GM21723 (cell line): ENCODE measurements around the gene LRIT1.

Experiments
- ATAC-seq: cut with Tn5 transposase; IDR thresholded peaks from one replicate; pipeline ENCODE4 v1.9.1; 2021; ENCODE audit warnings: mild to moderate bottlenecking, moderate library complexity; ENCODE audit not compliant: unreplicated experiment

Gene LRIT1

DNA sequence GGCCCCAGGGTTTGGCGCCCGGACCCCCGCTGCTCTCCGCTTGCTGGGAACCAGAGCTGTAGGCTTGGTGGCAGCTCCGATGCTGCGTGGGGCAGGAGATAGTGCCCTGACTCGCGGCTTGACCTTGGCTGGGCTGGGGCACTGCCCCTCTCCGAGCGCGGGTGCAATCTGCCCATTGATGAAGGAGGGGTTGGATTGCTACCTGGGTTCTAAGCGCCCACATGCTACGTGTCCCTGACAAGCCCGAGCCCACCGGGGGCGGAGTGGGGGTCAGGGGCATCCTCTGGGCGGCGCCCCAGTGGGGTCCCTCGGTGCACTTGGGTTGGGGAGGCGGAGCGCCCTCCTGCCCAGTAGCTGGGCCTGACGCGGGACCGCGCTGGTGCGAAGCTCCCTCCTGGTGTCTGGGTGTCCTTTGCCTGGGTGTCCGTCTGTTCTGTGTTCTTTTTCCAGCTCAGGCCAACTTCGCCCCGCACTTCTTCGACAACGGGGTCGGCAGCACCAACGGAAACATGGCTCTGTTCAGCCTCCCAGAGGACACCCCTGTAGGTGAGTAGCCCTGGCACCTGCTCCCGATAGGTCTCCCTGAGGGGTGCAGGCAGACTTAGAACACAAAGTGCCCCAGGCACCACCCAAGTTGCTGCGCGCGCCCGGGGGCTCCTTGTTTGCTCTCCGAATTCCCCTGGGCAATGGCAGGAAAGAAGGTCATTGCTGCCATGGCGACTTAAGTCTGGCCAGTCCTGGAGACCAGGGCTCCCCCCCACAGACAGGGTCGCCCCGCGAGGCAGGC lies 46.1 kb downstream of the LRIT1 start:
- ATAC-seq, result no peak

DNA sequence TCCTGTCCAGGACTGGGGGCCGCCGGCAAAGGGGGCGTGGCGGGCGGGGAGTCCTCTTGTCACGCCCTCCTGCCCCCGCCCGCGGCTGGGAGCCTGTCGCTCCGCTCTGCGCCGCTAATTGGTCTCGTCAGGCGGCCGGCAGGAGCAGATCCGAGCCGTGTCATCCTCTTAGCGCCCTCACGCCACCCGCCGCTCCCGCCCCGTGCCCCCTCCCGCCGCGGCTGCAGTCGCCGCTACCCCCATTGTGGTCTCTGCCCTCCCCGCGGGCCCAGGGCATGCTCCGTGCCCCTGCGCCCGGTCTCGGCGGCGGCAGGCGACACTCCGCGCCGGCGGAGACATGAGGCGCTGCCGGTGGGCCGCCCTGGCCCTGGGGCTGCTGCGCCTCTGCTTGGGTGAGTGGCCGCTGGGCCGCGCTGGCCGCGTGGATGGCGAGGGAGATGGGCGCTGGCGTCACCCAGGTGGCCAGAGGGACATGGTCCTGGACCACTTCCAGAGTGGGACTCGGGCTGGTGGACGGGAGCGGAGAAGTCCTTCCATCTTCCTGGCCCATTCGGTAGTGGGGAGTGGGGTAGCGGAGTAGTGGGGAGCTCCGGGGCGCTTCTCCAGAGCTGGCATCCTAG lies 46.8 kb downstream of the LRIT1 start, which contains the start of gene CDHR1:
CDHR1 (plus strand) TSS at position 114 of the 620 bp plus-strand sequence; CDS start at position 338, 224 bp downstream.
- ATAC-seq, result peak; percentile 87

DNA sequence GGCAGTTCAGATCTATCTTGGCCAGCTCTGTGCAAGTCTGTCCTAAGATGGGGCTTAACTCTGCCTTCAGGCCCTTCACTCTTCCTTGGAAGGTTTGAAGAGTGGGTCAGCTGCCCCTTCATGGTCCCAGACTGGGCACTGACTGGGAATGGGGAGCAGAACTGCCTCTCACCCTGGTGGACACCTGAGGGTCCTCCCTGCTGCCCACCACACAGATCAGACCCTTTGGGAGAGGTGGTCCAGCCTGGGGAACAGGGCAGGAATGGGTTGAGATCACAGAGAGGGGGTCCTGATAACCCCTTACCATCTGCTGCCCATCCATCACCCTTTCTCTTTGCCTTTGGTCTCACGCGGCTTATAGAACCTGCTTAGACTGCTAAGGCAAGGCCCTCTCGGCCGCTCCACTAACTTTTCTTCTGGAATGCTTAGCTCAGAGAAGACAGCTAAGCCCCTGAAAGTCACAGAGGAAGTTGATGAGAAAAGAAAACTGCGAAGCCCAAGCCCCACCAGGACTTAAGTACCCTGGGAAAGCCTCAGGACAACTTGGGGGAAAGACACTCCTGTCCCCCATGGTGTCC lies 47.4 kb downstream of the LRIT1 start:
- ATAC-seq, result peak; percentile 23

DNA sequence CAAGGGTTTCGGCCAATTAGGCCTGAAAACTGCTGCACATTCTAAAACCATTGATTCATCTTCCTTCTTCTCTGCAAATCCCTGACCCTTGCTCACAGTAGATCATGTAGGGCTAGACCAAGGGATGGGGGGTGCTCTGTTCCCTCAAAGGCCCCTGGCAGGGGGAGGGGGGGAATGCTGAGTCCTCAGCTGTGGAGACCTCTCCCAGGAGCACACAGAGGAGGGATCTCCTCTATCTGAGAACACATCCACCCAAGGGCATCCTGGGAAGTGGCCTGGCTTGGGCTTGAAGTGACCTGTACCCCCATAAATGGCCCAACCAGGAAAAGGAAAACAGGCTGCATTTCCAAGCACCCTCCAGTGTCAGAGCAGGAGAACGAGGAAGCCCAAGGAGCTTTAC lies 48.0 kb downstream of the LRIT1 start:
- no peak for ATAC-seq

DNA sequence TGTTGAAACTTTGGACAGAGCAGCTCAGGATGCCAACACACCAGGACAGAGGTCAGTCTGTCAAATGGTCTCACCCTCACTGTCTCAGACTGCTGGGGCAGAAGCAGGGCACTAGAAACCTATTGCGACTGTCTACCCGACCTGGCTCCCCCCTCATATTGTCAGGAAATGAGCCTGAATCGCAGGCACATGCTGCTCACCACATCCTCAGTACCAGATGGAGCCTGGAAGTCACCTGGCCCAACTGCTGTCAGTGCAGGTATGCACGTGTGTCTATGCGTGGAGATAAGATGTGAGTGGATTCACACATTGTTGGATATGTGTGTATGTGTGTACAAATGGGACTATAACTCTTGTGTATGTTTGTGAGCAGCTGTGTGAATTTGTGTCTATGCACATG lies 50.2 kb downstream of the LRIT1 start:
- ATAC-seq, result no peak

DNA sequence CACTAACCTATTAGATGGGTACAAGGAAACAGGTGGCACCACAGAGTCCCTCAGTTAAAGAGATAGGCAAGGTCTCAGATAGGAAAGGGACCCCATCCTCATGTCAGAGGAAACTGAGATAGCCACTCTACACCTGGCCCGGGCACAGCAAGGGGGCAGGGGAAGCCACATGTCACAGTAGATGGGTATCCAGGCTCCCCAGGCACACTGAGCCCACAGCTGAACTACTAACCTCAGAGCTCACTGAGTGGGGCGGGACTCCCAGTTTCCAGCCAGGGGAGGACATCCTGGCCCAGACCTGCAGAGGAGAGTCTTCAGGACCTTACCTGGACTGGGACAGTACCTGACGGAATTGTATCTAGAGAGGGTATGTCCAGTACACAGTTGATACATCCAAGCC lies 50.7 kb downstream of the LRIT1 start:
- no peak for ATAC-seq

DNA sequence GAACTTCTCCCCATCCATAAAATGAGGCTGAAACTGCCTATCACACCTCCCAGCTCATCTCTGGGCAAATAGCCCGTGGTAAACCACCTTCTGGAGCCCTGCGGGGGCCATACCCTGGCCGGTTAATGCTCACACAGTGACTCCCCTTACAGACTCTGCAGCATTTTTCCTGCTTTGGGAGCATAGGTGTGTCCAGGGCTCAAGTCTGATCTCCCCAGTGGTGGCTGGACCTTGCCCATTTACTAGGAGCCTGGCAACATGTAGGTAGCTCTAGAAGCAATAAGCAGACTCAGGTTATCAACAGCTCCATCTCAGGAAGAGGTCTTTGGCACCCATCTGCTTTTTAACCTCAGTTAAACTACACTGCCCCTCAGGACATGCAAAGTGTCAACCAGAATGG lies 52.5 kb downstream of the LRIT1 start:
- ATAC-seq, result no peak

DNA sequence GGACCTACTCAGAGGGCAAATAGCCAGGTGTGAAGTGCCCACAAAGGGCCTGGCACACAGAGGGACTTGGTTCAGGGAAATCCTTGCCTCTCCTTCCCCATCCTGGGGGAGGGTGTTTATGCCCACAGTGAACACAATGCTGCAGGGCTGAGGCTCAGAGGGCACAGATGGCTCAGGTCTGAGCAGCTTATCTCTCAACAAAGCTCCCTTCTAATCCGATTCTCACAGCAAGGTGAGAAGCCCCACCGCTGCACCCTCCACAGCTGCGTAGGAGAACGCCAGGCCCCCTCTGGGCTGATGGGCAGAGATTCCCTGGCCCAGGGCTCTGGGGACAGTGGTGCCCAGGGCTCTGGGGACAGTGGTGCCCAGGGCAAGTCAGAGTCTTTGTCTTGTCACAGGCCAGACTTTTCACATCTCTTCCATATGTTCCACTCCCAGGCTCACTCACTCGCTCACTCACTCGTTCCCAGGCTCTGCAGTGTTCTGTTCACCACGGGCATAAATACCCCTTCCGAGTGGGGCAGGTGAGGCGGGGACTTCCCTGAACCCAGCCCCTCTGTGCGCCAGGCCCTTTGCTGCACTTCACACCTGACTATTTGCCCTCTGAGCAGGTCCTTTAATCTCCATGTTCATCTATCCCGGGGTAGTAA lies 55.7 kb downstream of the LRIT1 start:
- ATAC-seq, result no peak

DNA sequence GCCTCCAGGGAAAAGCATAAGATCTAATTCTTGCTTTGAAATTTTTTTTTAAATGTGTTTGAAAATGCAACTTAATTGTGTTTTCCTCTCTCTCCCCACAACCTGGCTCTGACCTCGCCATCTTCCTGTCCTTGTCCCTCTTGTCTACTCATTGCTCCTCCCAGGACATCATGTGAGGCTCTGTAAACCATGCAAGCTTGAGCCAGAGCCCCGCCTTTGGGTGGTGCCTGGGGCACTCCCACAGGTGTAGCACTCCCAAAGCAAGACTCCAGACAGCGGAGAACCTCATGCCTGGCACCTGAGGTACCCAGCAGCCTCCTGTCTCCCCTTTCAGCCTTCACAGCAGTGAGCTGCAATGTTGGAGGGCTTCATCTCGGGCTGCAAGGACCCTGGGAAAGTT lies 56.8 kb downstream of the LRIT1 start:
- no peak for ATAC-seq

DNA sequence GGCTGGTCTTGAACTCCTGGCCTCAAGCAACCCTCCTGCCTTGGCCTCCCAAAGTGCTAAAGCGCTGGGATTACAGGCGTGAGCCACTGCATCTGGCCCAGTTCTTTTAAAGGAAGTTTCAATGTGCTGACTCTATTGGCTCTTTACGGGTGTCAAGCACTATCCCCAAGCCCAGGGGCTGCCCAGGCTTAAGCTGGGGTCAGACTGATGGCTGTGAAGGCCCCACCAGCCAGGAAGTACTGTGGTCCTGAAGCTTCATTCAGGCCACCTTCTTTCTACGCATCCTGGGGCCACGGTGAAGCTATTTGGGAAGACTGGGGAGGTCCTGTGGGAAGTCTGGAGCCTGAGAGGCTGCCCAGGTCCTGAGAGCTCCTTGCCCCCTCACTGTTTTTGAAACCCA lies 59.7 kb downstream of the LRIT1 start:
- no peak for ATAC-seq
